PC-9 (cell line): ENCODE data around the gene PCDHGA7. TPM values are rescaled to one million over a fixed set of nuclear protein-coding genes. Genes with fewer than 3 reads are reported as not detected.
A peak's percentile ranks its signal among the peaks of the same experiment; 100 is the strongest.

Source experiments
- BruUV-seq: library from RNA; stranded (reverse); fragments of 400-500 nt; replicated peaks from 2 replicates; lab custom pipeline; 2021; lab: Mats Ljungman, UMichigan
- CTCF ChIA-PET: fragments of 300-600 bp; sonication (Branson Sonifier 250); formaldehyde crosslinking; loops from one replicate; lab custom pipeline; 2022; ENCODE audit warnings: antibody characterized with exemption; lab: Charles Lee
- POLR2A ChIA-PET: fragments of 300-600 bp; sonication (Branson Sonifier 250); formaldehyde crosslinking; loops from one replicate; lab custom pipeline; 2022; ENCODE audit warnings: antibody characterized with exemption; ENCODE audit not compliant: unreplicated experiment; lab: Charles Lee
- DNase-seq, 2 experiments: peaks; one replicate each; pipeline versions ENCODE4 v3.0.0 to v3.0.0-alpha.2; 2015 to 2022; ENCODE audit warnings: mixed read lengths in 1 of 2
- H2AFZ ChIP-seq: fragments of 200-600 bp; sonication (generic); 2 replicates; pipeline ENCODE4 v1.8.1; 2017; ENCODE audit warnings: antibody characterized with exemption
- H3F3A ChIP-seq: fragments of 200-600 bp; sonication (generic); 2 replicates; pipeline ENCODE4 v1.8.1; 2017; ENCODE audit warnings: antibody characterized with exemption, mild to moderate bottlenecking, low read depth; ENCODE audit not compliant: insufficient read depth
- H3K27ac ChIP-seq: fragments of 200-600 bp; sonication (generic); 2 replicates; pipeline ENCODE4 v1.6.1; 2016; ENCODE audit warnings: mixed run types
- H3K27me3 ChIP-seq: fragments of 200-600 bp; sonication (generic); 2 replicates; pipeline ENCODE4 v1.6.1; 2016; ENCODE audit warnings: low read depth, mixed run types; ENCODE audit not compliant: insufficient read depth
- H3K36me3 ChIP-seq: fragments of 200-600 bp; sonication (generic); 2 replicates; pipeline ENCODE4 v1.6.1; 2016; ENCODE audit warnings: low read depth, mixed run types
- H3K4me1 ChIP-seq: fragments of 200-600 bp; sonication (generic); replicated peaks from 2 replicates; pipeline ENCODE4 v1.6.1; 2016; ENCODE audit warnings: mixed run types; ENCODE audit not compliant: insufficient read depth
- H3K4me2 ChIP-seq: fragments of 200-600 bp; sonication (generic); 2 replicates; pipeline ENCODE4 v1.6.1; 2017; ENCODE audit warnings: mixed run types
- H3K4me3 ChIP-seq: fragments of 200-600 bp; sonication (generic); 2 replicates; pipeline ENCODE4 v1.6.1; 2016; ENCODE audit warnings: mixed run types
- H3K79me2 ChIP-seq: fragments of 200-600 bp; sonication (generic); 2 replicates; pipeline ENCODE4 v1.6.1; 2017; ENCODE audit warnings: low read depth, mixed run types
- H3K9me2 ChIP-seq: fragments of 200-600 bp; sonication (generic); 2 replicates; pipeline ENCODE4 v1.8.1; 2017; ENCODE audit warnings: mild to moderate bottlenecking; ENCODE audit not compliant: insufficient read depth
- H3K9me3 ChIP-seq: fragments of 200-600 bp; sonication (generic); 2 replicates; pipeline ENCODE4 v1.8.1; 2016; ENCODE audit warnings: low read depth; ENCODE audit not compliant: insufficient read depth
- H4K20me1 ChIP-seq: fragments of 200-600 bp; sonication (generic); 2 replicates; pipeline ENCODE4 v1.8.1; 2017; ENCODE audit not compliant: insufficient read depth
- EZH2 ChIP-seq: fragments of 200-600 bp; sonication (generic); IDR thresholded peaks from 2 replicates; pipeline ENCODE4 v1.8.0; 2017; ENCODE audit warnings: antibody characterized with exemption, low read depth
- intact Hi-C: fragments of 100-400 bp; cut with micrococcal nuclease; formaldehyde crosslinking; loops from one replicate; pipeline ENCODE4 v1.10.0; 2022; ENCODE audit not compliant: unreplicated experiment
- total RNA-seq: library from RNA; stranded (reverse); gene quantifications from 2 replicates; pipeline ENCODE4 v1.2.3, GENCODE V29; 2021
- TF ChIP-seq, protein P1 (sequence below): fragments of 200-600 bp; sonication (generic); conservative IDR thresholded peaks from 2 replicates; pipeline ENCODE4 v1.6.1; 2017; ENCODE audit warnings: mixed run types, antibody characterized with exemption, mild to moderate bottlenecking, moderate library complexity

Gene PCDHGA7
- total RNA-seq, 1 experiment from 2014 or later = not detected

DNA sequence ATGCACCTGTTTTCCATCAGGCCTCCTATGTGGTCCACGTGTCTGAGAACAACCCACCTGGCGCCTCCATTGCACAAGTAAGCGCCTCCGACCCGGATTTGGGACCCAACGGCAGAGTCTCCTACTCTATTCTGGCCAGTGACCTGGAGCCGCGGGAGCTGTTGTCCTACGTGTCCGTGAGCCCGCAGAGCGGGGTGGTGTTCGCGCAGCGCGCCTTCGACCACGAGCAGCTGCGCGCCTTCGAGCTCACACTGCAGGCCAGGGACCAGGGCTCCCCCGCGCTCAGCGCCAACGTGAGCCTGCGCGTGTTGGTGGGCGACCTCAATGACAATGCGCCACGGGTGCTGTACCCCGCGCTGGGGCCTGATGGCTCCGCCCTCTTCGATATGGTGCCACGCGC is 31.0 kb upstream of the PCDHGA7 start:
- no peak for TF ChIP-seq EZH2
- TF ChIP-seq, protein P1, sequence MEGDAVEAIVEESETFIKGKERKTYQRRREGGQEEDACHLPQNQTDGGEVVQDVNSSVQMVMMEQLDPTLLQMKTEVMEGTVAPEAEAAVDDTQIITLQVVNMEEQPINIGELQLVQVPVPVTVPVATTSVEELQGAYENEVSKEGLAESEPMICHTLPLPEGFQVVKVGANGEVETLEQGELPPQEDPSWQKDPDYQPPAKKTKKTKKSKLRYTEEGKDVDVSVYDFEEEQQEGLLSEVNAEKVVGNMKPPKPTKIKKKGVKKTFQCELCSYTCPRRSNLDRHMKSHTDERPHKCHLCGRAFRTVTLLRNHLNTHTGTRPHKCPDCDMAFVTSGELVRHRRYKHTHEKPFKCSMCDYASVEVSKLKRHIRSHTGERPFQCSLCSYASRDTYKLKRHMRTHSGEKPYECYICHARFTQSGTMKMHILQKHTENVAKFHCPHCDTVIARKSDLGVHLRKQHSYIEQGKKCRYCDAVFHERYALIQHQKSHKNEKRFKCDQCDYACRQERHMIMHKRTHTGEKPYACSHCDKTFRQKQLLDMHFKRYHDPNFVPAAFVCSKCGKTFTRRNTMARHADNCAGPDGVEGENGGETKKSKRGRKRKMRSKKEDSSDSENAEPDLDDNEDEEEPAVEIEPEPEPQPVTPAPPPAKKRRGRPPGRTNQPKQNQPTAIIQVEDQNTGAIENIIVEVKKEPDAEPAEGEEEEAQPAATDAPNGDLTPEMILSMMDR = no peak
- intact Hi-C loops = loop anchor here (5.0 kb wide), 1 partner anchor 211 kb away; no protein-coding TSS in a partner anchor
- ChIA-PET CTCF (no interaction called here), POLR2A (no interaction called here)
- H3K4me3 ChIP-seq = no peak overlapping the region
- H3K4me2 ChIP-seq = no peak overlapping the region
- H3K36me3 ChIP-seq = no peaks in the 10 kb centered on the region
- no peaks in the 10 kb centered on the region for H4K20me1 ChIP-seq
- no peaks in the 10 kb centered on the region for H3F3A ChIP-seq
- H3K4me1 ChIP-seq = no peaks in the 10 kb centered on the region
- H3K27ac ChIP-seq = no peak overlapping the region
- no TSS peak for BruUV-seq
- H2AFZ ChIP-seq = no peak overlapping the region
- no peaks in the 10 kb centered on the region for H3K27me3 ChIP-seq
- H3K79me2 ChIP-seq = no peaks in the 10 kb centered on the region
- no peaks in the 10 kb centered on the region for H3K9me2 ChIP-seq
- DNase-seq = no peak
- H3K9me3 ChIP-seq = no peaks in the 10 kb centered on the region

DNA sequence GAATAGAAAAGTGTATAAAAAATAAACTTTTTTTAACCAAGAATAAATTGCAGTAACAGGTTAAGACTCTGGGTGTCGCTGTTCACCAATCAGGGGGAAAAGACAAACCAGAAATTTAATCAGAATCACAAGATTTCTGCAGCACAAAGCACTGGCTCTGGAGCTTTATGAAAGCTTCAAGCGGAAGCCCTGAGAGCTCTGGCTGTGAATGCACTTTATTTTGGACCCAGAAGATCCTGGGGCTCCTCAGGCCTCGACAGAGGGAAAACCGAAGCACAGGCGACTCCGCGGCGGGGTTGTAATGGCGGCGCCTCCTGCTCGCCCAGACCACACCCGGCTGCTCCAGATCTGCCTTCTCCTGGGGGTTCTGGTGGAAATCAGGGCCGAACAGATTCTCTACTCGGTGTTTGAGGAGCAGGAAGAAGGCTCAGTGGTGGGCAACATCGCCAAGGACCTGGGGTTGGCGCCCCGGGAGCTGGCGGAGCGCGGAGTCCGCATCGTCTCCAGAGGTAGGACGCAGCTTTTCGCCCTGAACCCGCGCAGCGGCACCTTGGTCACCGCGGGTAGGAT is 27.6 kb upstream of the PCDHGA7 start, which contains the start of gene PCDHGA4:
Gene PCDHGA4, plus strand, starts transcription at position 122 of the 570 bp plus-strand sequence. Its CDS starts 87 bp downstream, at position 209.
- Histone ChIP-seq H3K36me3 (no peaks in the 10 kb centered on the region), H3K27ac (no peak within 1 kb of the TSS), H3K4me2 (no peak within 1 kb of the TSS), H3K4me3 (no peak within 1 kb of the TSS), H2AFZ (no peak within 1 kb of the TSS), H3K4me1 (no peaks in the 10 kb centered on the region), H3K9me3 (no peaks in the 10 kb centered on the region), H3K79me2 (no peaks in the 10 kb centered on the region), H3K27me3 (no peaks in the 10 kb centered on the region), H3F3A (no peaks in the 10 kb centered on the region), H3K9me2 (no peaks in the 10 kb centered on the region), H4K20me1 (no peaks in the 10 kb centered on the region)
- intact Hi-C loops = loop anchor here (5.0 kb wide), 1 partner anchor 207 kb away; no protein-coding TSS in a partner anchor
- no peak for DNase-seq
- POLR2A ChIA-PET = no interaction called here
- BruUV-seq = no TSS peak
- no peak for TF ChIP-seq EZH2
- TF ChIP-seq, protein P1 = peak; percentile 60
- CTCF ChIA-PET = no interaction called here

GRCh38 chr5:141355641-141356040 is 26.9 kb upstream of the PCDHGA7 start:
- CTCF ChIA-PET = interaction anchor here (0.7 kb wide), 1 partner anchor 202 kb away, joined by 3 read pairs; no protein-coding TSS in a partner anchor
- H3K4me3 ChIP-seq = no peak overlapping the region
- no peaks in the 10 kb centered on the region for H3K36me3 ChIP-seq
- BruUV-seq = no TSS peak
- TF ChIP-seq, protein P1 = no peak
- TF ChIP-seq EZH2 = no peak
- no peak overlapping the region for H3K4me2 ChIP-seq
- no peaks in the 10 kb centered on the region for H3K4me1 ChIP-seq
- no peak overlapping the region for H3K27ac ChIP-seq
- H3K9me2 ChIP-seq = no peaks in the 10 kb centered on the region
- no peaks in the 10 kb centered on the region for H3F3A ChIP-seq
- intact Hi-C loops = no loop called here
- 0 out of 2 replicates have a peak, but pooled peaks cover 4% of the 10 kb centered on the region for H3K9me3 ChIP-seq
- POLR2A ChIA-PET = no interaction called here
- DNase-seq = no peak
- H3K27me3 ChIP-seq = no peaks in the 10 kb centered on the region
- H2AFZ ChIP-seq = no peak overlapping the region
- H4K20me1 ChIP-seq = no peaks in the 10 kb centered on the region
- no peaks in the 10 kb centered on the region for H3K79me2 ChIP-seq
